Measurements from ENCODE around the gene ZNF684.
"Not testable (repeated sequence)": the region's sequence is repeated elsewhere in the genome, so short reads cannot be mapped to it uniquely, and the experiment has no call there.

Gene ZNF684

DNA sequence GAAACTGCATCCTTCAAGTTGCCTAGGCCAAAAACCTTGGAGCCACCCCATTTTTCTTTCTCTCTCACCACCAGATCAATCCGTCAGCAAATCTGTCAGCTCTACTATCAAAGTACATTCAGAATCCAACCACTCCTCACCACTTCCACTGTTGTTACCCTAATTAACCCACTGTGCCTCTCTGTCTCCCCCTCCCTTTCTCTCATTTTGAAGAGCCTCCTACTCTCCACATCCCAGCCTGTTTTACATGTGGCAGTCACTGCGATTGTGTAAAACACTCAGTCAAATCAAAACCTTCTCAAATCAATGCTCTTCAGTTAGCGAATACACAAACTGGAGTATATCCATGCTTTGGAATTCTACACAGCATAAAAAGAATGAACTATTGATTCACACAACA is 33.1 kb downstream of the ZNF684 start:
- TF ChIP-seq PAX5 (IDR thresholded peaks at IDR 0.05; ENCODE audit: insufficient read depth, low read length, severe bottlenecking) (no peak), POLR2A (IDR thresholded peaks at IDR 0.05; ENCODE audit: low read depth, low read length) (no peak), POLR2AphosphoS5 (IDR thresholded peaks at IDR 0.05; ENCODE audit: low read depth, low read length) (no peak), TAF1 (IDR thresholded peaks at IDR 0.05; ENCODE audit: low read depth, low read length) (no peak)
- DNase-seq (ENCODE audit: insufficient read length, low spot score) (no peak), FAIRE-seq (no peak)

DNA sequence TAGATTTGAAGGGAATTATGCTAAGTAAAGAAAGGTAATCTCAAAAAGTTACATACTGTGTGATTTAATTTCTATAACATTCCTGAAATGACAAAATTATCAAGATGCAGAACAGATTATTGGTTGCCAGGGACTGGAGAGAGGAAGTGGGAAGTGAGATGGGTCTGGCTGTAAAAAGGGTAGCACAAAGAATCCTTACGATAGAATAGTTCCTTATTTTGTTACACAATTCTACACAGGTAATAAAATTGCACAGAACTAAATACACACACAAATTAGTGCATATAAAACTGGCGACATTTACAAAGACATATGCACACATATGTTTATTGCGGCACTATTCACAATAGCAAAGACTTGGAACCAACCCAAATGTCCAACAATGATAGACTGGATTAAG is 33.5 kb downstream of the ZNF684 start:
- TF ChIP-seq SPI1 (IDR thresholded peaks at IDR 0.05; ENCODE audit: low read depth, low read length) (no peak), POU2F2 (IDR thresholded peaks at IDR 0.05; ENCODE audit: low read depth, low read length) (no peak), POLR2A (IDR thresholded peaks at IDR 0.05; ENCODE audit: low read depth, low read length) (no peak), POLR2AphosphoS5 (IDR thresholded peaks at IDR 0.05; ENCODE audit: low read depth, low read length) (no peak), TAF1 (IDR thresholded peaks at IDR 0.05; ENCODE audit: low read depth, low read length) (no peak), PAX5 (IDR thresholded peaks at IDR 0.05; ENCODE audit: insufficient read depth, low read length, severe bottlenecking) (no peak)
- FAIRE-seq, result no peak

DNA sequence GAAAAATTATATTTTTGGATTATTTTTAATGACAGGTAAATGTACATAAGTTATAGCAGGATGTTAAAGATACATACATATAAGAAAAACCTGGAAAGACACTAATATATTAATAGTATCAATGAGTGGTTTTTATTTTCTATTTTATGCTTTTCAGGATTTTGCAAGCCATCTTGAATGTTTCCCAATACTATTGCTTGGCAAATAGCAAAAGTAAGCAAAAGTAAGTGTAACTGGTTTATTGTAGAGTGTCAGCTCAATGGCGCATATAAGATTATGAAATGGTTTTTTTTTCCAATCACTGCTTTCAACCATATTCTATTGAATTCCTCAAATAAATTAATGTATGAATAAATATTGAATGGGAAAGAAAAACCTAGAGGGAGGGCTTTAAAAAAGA is 36.4 kb downstream of the ZNF684 start:
- FAIRE-seq (no peak), DNase-seq (ENCODE audit: insufficient read length, low spot score) (no peak)
- no peak for TF ChIP-seq POU2F2 (IDR thresholded peaks at IDR 0.05; ENCODE audit: low read depth, low read length)

More for the DNA sequence above, 33.5 kb downstream of the ZNF684 start:
- DNase-seq (ENCODE audit: insufficient read length, low spot score), result no peak

DNA sequence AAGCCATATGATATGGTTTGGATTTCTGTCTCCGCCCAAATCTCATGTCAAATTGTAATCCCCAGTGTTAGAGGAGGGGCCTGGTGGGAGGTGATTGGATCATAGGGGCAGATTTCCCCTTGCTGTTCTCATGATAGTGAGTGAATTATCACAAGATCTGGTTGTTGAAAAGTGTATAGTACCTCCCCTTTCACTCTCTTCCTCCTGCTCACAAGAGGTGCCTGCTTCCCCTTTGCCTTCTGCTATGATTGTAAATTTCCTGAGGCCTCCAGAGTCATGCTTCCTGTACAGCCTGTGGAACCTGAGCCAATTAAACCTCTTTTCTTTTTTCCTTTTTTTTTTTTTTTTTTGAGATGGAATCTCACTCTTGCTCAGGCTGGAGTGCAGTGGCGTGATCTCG is 43.4 kb downstream of the ZNF684 start:
- not testable (repeated sequence) for DNase-seq (ENCODE audit: insufficient read length, low spot score); FAIRE-seq

DNA sequence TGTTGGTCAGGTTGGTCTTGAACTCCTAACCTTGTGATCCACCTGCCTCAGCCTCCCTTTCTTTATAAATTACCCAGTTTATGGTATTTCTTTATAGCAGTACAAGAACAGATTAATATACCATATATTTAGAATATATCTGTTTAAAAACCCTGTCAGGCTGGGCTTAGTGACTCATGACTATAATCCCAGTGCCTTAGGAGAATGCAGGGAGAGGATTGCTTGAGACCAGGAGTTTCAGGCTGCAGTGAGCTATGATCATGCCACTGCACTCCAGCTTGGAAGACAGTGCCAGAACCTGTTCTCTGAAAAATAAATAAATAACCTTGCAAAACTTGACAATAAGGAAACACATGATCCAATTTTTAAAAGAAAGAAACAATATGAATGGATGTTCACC is 43.9 kb downstream of the ZNF684 start:
- DNase-seq (ENCODE audit: insufficient read length, low spot score) (no peak), FAIRE-seq (no peak)
- TF ChIP-seq POLR2A (IDR thresholded peaks at IDR 0.05; ENCODE audit: low read depth, low read length), result no peak
- TF ChIP-seq PAX5 (IDR thresholded peaks at IDR 0.05; ENCODE audit: insufficient read depth, low read length, severe bottlenecking), result no peak
- no peak for TF ChIP-seq POLR2AphosphoS5 (IDR thresholded peaks at IDR 0.05; ENCODE audit: low read depth, low read length)
- TF ChIP-seq TAF1 (IDR thresholded peaks at IDR 0.05; ENCODE audit: low read depth, low read length), result no peak
- TF ChIP-seq POU2F2 (IDR thresholded peaks at IDR 0.05; ENCODE audit: low read depth, low read length), result no peak
- no peak for TF ChIP-seq SPI1 (IDR thresholded peaks at IDR 0.05; ENCODE audit: low read depth, low read length)

DNA sequence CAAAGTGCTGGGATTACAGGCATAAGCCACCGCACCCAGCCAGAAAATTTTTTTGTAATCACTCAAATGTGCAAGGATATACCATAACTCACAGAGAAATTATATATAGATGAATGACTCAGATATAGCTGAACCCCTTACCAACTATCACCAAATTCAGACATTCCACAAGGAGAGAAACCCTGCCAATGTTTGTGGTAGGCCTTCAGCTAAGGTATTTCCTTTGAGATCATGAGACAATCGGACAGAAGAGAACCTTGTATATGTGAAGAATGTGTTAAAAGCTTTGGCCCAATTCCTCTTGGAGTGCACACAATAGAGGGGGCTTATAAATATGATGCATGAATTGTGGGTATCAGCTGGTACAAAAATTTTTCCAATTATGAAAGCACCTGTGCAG is 50.7 kb downstream of the ZNF684 start:
- FAIRE-seq (no peak), DNase-seq (ENCODE audit: insufficient read length, low spot score) (no peak)
- TF ChIP-seq POLR2A (IDR thresholded peaks at IDR 0.05; ENCODE audit: low read depth, low read length) (no peak), TAF1 (IDR thresholded peaks at IDR 0.05; ENCODE audit: low read depth, low read length) (no peak), PAX5 (IDR thresholded peaks at IDR 0.05; ENCODE audit: insufficient read depth, low read length, severe bottlenecking) (no peak), POLR2AphosphoS5 (IDR thresholded peaks at IDR 0.05; ENCODE audit: low read depth, low read length) (no peak), POU2F2 (IDR thresholded peaks at IDR 0.05; ENCODE audit: low read depth, low read length) (no peak), SPI1 (IDR thresholded peaks at IDR 0.05; ENCODE audit: low read depth, low read length) (no peak)

DNA sequence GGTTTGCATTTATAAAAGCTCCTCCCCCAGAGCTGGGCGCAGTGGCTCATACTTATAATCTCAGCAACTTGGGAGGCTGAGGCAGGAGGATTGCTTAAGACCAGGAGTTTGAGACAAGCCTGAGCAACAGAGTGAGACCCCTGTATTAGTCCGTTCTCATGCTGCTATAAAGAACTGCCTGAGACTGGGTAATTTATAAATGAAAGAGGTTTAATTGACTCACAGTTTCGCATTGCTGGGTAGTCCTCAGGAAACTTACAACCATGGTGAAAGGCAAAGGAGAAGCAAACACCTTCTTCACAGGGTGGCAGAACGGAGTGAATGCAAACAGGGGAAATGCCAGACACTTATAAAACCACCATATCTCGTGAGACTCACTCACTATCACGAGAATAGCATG is 52.5 kb downstream of the ZNF684 start:
- TF ChIP-seq TAF1 (IDR thresholded peaks at IDR 0.05; ENCODE audit: low read depth, low read length) (no peak), SPI1 (IDR thresholded peaks at IDR 0.05; ENCODE audit: low read depth, low read length) (no peak), POU2F2 (IDR thresholded peaks at IDR 0.05; ENCODE audit: low read depth, low read length) (no peak), POLR2A (IDR thresholded peaks at IDR 0.05; ENCODE audit: low read depth, low read length) (no peak), PAX5 (IDR thresholded peaks at IDR 0.05; ENCODE audit: insufficient read depth, low read length, severe bottlenecking) (no peak), POLR2AphosphoS5 (IDR thresholded peaks at IDR 0.05; ENCODE audit: low read depth, low read length) (no peak)
- no peak for FAIRE-seq
- no peak for DNase-seq (ENCODE audit: insufficient read length, low spot score)

DNA sequence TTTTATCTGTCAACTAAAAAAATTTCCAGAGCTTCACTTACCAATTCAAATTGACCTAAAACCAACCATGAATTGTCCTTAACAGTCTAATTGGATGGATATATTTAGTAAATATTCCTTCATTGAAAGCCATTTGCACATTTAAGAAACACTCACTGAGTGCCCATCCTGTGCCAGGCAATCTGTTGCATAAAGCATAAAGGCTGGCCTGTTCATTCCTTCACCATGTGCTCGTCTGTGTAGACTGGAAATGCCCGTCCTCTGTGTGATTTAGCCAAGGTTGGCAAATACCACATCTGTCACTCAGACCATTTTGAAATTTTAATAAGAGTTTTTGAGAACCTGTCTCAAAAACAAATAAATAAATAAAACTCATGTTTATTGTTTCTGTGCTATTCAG is 57.1 kb downstream of the ZNF684 start:
- TF ChIP-seq POU2F2 (IDR thresholded peaks at IDR 0.05; ENCODE audit: low read depth, low read length), result no peak
- no peak for TF ChIP-seq SPI1 (IDR thresholded peaks at IDR 0.05; ENCODE audit: low read depth, low read length)
- TF ChIP-seq PAX5 (IDR thresholded peaks at IDR 0.05; ENCODE audit: insufficient read depth, low read length, severe bottlenecking), result no peak
- no peak for TF ChIP-seq TAF1 (IDR thresholded peaks at IDR 0.05; ENCODE audit: low read depth, low read length)
- TF ChIP-seq POLR2AphosphoS5 (IDR thresholded peaks at IDR 0.05; ENCODE audit: low read depth, low read length), result no peak
- no peak for TF ChIP-seq POLR2A (IDR thresholded peaks at IDR 0.05; ENCODE audit: low read depth, low read length)
- FAIRE-seq (no peak), DNase-seq (ENCODE audit: insufficient read length, low spot score) (no peak)

DNA sequence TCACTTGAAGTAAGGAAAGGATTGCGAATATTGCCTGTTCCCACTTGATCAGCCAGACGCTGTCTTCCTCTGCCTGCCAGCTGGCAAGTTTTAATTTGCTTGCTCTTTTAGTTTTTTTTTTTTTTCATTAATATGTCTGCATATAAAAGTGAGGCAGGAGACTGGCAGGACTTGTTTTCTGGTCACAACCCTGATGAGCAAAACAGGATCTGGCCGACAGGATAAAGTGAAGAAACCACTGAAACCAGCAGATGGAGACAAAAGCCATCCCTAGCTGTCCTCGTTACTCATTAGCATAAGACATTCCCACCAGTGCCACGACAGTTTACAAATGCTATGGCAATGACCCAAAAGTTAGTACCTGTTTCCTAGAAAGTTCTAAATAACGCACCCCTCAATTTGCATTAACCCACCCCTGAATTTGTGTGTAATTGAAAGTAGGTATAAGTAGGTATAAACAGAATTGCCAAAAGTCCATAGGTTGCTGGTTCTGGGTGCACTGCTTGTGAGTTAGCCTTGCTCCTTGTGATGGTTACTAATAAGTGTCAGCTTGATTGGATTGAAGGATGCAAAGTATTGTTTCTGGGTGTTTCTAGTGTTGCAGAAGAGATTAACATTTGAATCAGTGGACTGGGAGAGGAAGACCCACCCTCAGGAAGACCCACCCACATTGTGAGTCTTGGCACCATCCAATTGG is 60.8 kb downstream of the ZNF684 start:
- FAIRE-seq (no peak), DNase-seq (ENCODE audit: insufficient read length, low spot score) (no peak)
- TF ChIP-seq TAF1 (IDR thresholded peaks at IDR 0.05; ENCODE audit: low read depth, low read length), result no peak
- no peak for TF ChIP-seq SPI1 (IDR thresholded peaks at IDR 0.05; ENCODE audit: low read depth, low read length)
- no peak for TF ChIP-seq POLR2A (IDR thresholded peaks at IDR 0.05; ENCODE audit: low read depth, low read length)
- no peak for TF ChIP-seq POU2F2 (IDR thresholded peaks at IDR 0.05; ENCODE audit: low read depth, low read length)
- no peak for TF ChIP-seq POLR2AphosphoS5 (IDR thresholded peaks at IDR 0.05; ENCODE audit: low read depth, low read length)
- TF ChIP-seq PAX5 (IDR thresholded peaks at IDR 0.05; ENCODE audit: insufficient read depth, low read length, severe bottlenecking), result no peak

DNA sequence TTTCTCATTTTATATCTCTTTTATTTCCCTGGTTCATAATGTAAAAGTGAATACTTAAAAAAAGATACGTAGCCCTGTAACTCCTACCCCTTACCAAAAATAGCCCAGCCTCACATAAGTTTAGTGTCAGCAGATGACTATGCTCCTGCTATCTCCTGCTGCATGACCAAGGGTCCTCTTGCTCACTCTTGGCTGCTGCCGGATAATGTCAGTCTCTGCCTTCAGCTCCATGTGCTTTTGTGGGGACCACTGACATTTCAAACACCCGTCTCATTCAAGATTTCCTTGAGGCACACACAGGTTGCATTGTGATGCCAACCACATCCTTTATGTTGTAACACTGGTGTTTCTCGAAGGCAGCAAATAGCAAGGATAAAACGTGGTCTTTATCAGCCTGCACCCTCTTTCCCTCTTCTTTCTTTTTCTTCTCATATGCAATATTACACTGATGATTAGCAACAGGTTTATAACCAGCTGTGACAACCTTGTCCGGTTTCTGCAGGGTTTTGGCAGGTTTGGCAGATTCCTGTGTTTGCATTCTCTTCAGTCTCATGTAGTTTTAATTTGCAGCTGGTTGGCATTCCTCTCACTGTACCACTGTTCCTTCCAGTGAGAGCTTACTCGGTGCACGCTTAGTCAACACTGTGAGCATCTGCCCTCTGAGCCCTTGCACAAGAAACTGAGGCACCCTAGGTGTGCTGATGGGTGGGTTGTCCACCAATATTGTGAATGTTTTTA is 62.2 kb downstream of the ZNF684 start:
- TF ChIP-seq TAF1 (IDR thresholded peaks at IDR 0.05; ENCODE audit: low read depth, low read length) (no peak), POLR2A (IDR thresholded peaks at IDR 0.05; ENCODE audit: low read depth, low read length) (no peak), SPI1 (IDR thresholded peaks at IDR 0.05; ENCODE audit: low read depth, low read length) (no peak), PAX5 (IDR thresholded peaks at IDR 0.05; ENCODE audit: insufficient read depth, low read length, severe bottlenecking) (no peak), POU2F2 (IDR thresholded peaks at IDR 0.05; ENCODE audit: low read depth, low read length) (no peak), POLR2AphosphoS5 (IDR thresholded peaks at IDR 0.05; ENCODE audit: low read depth, low read length) (no peak)
- no peak for FAIRE-seq
- no peak for DNase-seq (ENCODE audit: insufficient read length, low spot score)
